ENCODE results near the gene PRDM7. TPM values are rescaled to one million over a fixed set of nuclear protein-coding genes. Genes with fewer than 3 reads are reported as not detected.

PRDM7 gene
- polyA plus RNA-seq (2012; ENCODE audit: insufficient read length, low read depth): not detected

GRCh38 chr16:90077240-90077756 lies at the start of gene PRDM7:
Gene PRDM7, minus strand, starts transcription at chr16:90077331. Its CDS starts 1,421 bp downstream, at chr16:90075910.
- TF ChIP-seq TAF1 (IDR thresholded peaks at IDR 0.05; ENCODE audit: borderline replicate concordance, insufficient read depth, low read length) (no peak), REST (IDR thresholded peaks at IDR 0.05; ENCODE audit: insufficient read depth in 1 of 2, low read depth in 2 of 2, low read length in 2 of 2) (no peak), POLR2AphosphoS5 (IDR thresholded peaks at IDR 0.05; ENCODE audit: low read depth, low read length) (no peak), FOXP2 (optimal IDR thresholded peaks at IDR 0.05; ENCODE audit: borderline replicate concordance, extremely low read depth, extremely low read length, insufficient read depth) (no peak), SIN3A (IDR thresholded peaks at IDR 0.05; ENCODE audit: borderline replicate concordance, insufficient read depth, low read length) (no peak)

GRCh38 chr16:90084215-90084950 lies 7.3 kb upstream of the PRDM7 start:
- TF ChIP-seq FOXP2 (optimal IDR thresholded peaks at IDR 0.05; ENCODE audit: borderline replicate concordance, extremely low read depth, extremely low read length, insufficient read depth): no peak
- no peak for TF ChIP-seq SIN3A (IDR thresholded peaks at IDR 0.05; ENCODE audit: borderline replicate concordance, insufficient read depth, low read length)
- no peak for TF ChIP-seq TAF1 (IDR thresholded peaks at IDR 0.05; ENCODE audit: borderline replicate concordance, insufficient read depth, low read length)
- no peak for TF ChIP-seq REST (IDR thresholded peaks at IDR 0.05; ENCODE audit: insufficient read depth in 1 of 2, low read depth in 2 of 2, low read length in 2 of 2)
- TF ChIP-seq POLR2AphosphoS5 (IDR thresholded peaks at IDR 0.05; ENCODE audit: low read depth, low read length): no peak

GRCh38 chr16:90083139-90083538 lies 6.0 kb upstream of the PRDM7 start:
- TF ChIP-seq TAF1 (IDR thresholded peaks at IDR 0.05; ENCODE audit: borderline replicate concordance, insufficient read depth, low read length) (no peak), FOXP2 (optimal IDR thresholded peaks at IDR 0.05; ENCODE audit: borderline replicate concordance, extremely low read depth, extremely low read length, insufficient read depth) (no peak), REST (IDR thresholded peaks at IDR 0.05; ENCODE audit: insufficient read depth in 1 of 2, low read depth in 2 of 2, low read length in 2 of 2) (no peak), POLR2AphosphoS5 (IDR thresholded peaks at IDR 0.05; ENCODE audit: low read depth, low read length) (no peak), SIN3A (IDR thresholded peaks at IDR 0.05; ENCODE audit: borderline replicate concordance, insufficient read depth, low read length) (no peak)

GRCh38 chr16:90081606-90081970 lies 4.5 kb upstream of the PRDM7 start:
- no peak for TF ChIP-seq REST (IDR thresholded peaks at IDR 0.05; ENCODE audit: insufficient read depth in 1 of 2, low read depth in 2 of 2, low read length in 2 of 2)
- TF ChIP-seq FOXP2 (optimal IDR thresholded peaks at IDR 0.05; ENCODE audit: borderline replicate concordance, extremely low read depth, extremely low read length, insufficient read depth): no peak
- TF ChIP-seq POLR2AphosphoS5 (IDR thresholded peaks at IDR 0.05; ENCODE audit: low read depth, low read length): no peak
- TF ChIP-seq SIN3A (IDR thresholded peaks at IDR 0.05; ENCODE audit: borderline replicate concordance, insufficient read depth, low read length): no peak
- TF ChIP-seq TAF1 (IDR thresholded peaks at IDR 0.05; ENCODE audit: borderline replicate concordance, insufficient read depth, low read length): no peak
